ENCODE results near the gene SPC24. TPM values are rescaled to one million over a fixed set of nuclear protein-coding genes. Genes with fewer than 3 reads are reported as not detected.

Gene SPC24, protein sequence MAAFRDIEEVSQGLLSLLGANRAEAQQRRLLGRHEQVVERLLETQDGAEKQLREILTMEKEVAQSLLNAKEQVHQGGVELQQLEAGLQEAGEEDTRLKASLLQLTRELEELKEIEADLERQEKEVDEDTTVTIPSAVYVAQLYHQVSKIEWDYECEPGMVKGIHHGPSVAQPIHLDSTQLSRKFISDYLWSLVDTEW
- 11.8 to 14.5 TPM (median 14.2 TPM) in 5 replicates for total RNA-seq (2022; extraction: Qiagen RNA extraction; ENCODE audit: low read depth)

DNA sequence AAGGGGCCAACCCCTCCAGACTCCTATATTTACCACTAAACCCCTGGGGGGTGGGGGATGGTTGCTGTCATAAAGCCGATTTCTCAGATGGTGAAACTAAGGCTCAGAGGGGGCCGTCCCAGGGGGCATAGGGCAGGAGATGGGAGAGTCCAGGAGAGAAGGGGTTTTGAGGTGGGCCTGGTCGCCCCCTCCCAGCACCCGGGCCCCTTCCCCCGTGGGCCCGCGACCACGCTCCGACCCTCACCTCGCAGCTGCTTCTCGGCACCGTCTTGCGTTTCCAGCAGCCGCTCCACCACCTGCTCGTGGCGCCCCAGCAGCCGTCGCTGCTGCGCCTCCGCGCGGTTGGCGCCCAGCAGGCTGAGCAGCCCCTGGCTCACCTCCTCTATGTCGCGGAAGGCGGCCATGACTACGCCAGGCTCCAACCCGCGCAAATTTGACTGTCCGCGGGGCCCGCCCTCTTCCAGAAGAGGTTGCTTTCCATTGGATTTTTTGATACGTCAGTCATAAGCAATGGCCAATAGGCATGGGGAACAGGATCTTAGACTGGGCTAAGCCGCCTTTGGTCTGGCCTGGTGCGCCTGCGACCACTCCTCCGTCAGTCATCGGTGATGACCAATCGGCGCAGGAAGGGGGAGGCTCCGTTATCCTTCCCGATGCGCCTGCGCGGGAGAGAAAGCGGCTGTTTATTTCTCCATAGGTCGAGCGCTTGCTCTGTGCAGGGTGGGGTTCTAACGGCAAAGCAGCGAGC lies at the start of gene SPC24:
Gene SPC24 (minus strand): TSS at position 410 of the 748 bp plus-strand sequence. CDS start 6 bp downstream, at position 404.

DNA sequence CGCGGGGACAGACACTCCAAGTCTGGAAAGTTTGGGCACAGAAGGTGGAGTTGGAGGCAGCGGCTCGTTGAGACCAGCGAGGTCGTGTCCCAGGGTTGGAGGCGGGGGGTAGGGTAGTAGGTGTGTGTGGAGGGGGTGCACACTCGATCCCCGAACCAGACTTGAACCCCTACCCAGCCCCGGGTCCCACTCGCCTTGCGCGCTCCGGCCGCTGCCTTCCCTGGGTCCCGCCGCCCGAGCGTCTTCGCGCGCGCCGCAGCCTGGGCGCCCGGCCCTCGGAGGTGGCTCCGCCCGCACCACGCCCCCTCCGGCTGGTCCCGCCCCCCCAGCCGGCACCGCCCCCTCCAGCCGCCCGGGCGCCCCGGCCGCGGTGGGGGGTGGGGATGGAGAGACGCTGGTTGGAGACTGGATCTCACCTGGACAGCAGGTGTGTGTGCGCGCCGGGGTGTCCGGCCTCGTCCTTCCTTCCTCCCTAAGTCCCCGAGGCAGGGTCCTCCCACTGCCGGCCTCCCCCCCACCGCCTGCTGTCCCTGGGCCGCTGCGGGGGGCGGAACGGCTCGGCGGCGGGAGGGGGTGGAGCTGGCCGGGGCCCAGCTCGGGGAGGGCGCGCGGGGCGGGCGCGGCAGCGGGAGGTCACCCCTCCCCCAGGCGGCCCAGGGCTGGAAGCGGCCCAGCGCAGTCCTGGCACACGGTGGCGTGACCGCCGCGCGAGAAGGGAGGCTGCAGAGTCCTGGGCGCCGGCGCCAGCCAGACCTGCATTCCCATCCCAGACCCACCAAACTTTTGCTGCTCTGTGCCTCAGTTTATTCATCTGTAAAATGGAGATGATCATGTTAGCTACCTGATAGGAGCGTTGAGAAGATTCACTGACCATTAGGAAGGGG lies 42.0 kb upstream of the SPC24 start, which contains the start of gene KANK2:
Gene KANK2 (minus strand): TSS at position 255 of the 884 bp plus-strand sequence. CDS start 3,034 bp downstream, outside the sequence.

Other genes with a start within 250 kb of the SPC24 start
- gene YIPF2, start 227.1 kb downstream of the SPC24 start, total RNA-seq (2022; extraction: Qiagen RNA extraction; ENCODE audit: low read depth) = 14.6 to 20.9 TPM (median 18.5 TPM) in 5 replicates
- 12.6 to 19.2 TPM (median 16.2 TPM) in 5 replicates for gene TIMM29, start 227.0 kb downstream of the SPC24 start, total RNA-seq (2022; extraction: Qiagen RNA extraction; ENCODE audit: low read depth)
- 7.6 to 11.8 TPM (median 9.1 TPM) in 5 replicates for gene SMARCA4, start 194.8 kb downstream of the SPC24 start, total RNA-seq (2022; extraction: Qiagen RNA extraction; ENCODE audit: low read depth)
- 24.9 to 30.3 TPM (median 27.0 TPM) in 5 replicates for gene LDLR, start 66.3 kb downstream of the SPC24 start, total RNA-seq (2022; extraction: Qiagen RNA extraction; ENCODE audit: low read depth)
- 25.7 to 36.4 TPM (median 33.2 TPM) in 5 replicates for gene KANK2, start 41.8 kb upstream of the SPC24 start, total RNA-seq (2022; extraction: Qiagen RNA extraction; ENCODE audit: low read depth)
- gene ANGPTL8, start 83.8 kb upstream of the SPC24 start, total RNA-seq (2022; extraction: Qiagen RNA extraction; ENCODE audit: low read depth) = not detected in 5 replicates
- gene DOCK6, start 106.7 kb upstream of the SPC24 start, total RNA-seq (2022; extraction: Qiagen RNA extraction; ENCODE audit: low read depth) = 6.0 to 12.0 TPM (median 8.8 TPM) in 5 replicates
- not detected in 5 replicates for gene TSPAN16, start 140.4 kb upstream of the SPC24 start, total RNA-seq (2022; extraction: Qiagen RNA extraction; ENCODE audit: low read depth)
- 2.5 to 3.2 TPM (median 2.8 TPM) in 5 replicates for gene RAB3D, start 183.9 kb upstream of the SPC24 start, total RNA-seq (2022; extraction: Qiagen RNA extraction; ENCODE audit: low read depth)
- 95.9 to 133 TPM (median 114 TPM) in 5 replicates for gene TMEM205, start 190.5 kb upstream of the SPC24 start, total RNA-seq (2022; extraction: Qiagen RNA extraction; ENCODE audit: low read depth)
- 4.4 to 6.4 TPM (median 5.7 TPM) in 5 replicates for gene CCDC159, start 190.7 kb upstream of the SPC24 start, total RNA-seq (2022; extraction: Qiagen RNA extraction; ENCODE audit: low read depth)
- gene PLPPR2, start 199.7 kb upstream of the SPC24 start, total RNA-seq (2022; extraction: Qiagen RNA extraction; ENCODE audit: low read depth) = 8.0 to 11.5 TPM (median 9.9 TPM) in 5 replicates
- gene SWSAP1, start 218.9 kb upstream of the SPC24 start, total RNA-seq (2022; extraction: Qiagen RNA extraction; ENCODE audit: low read depth) = 1.7 to 3.4 TPM (median 2.2 TPM) in 5 replicates
- 3.6 to 5.5 TPM (median 5.1 TPM) in 5 replicates for gene EPOR, start 228.5 kb upstream of the SPC24 start, total RNA-seq (2022; extraction: Qiagen RNA extraction; ENCODE audit: low read depth)